DMS114 treated with DMSO at 0.1 percent for 48 hours (cell line): ENCODE measurements around the gene INSYN1.

Experiments used
- DNase-seq: peaks from one replicate; lab custom pipeline; 2025; ENCODE audit not compliant: unreplicated experiment; lab: John Stamatoyannopoulos, UW

INSYN1 gene

DNA sequence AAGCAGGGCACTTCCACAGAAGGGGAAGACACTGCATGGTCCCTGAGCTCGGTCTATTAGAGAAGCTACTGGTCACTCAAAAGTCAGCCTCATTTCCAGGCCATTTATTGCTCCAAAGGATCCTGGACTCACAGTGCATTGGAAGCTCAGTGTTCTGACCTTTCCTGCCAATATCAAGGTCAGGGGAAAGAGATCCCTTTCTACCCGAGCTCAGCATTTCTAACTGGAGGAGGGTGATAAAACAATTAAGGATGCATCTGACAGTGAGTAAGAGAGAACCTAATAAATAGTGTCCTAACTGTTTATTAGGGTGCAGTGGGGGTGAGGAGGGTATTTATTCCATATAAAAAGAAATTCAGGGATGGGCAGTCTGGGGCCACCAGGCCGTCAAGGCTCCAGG, 26.8 kb upstream of the INSYN1 start:
- DNase-seq: no peak

DNA sequence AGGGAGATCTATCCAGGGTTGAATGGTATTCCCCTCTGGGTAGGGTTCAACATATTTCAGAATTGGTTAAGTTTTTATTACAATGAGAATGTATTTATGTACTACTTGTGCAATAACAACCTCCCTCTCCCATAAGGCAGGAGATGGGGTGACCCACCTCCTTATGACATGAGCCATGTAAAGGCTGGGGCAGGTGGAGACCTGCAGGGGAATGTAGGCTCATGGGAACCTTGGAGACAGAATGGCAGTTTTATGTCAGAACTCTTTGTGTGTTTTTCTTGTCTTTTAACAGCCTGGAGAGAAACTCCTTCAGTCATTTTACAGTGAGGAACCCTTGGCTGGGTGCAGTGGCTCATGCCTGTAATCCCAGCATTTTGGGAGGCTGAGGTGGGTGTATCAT, 24.6 kb upstream of the INSYN1 start:
- DNase-seq: no peak

DNA sequence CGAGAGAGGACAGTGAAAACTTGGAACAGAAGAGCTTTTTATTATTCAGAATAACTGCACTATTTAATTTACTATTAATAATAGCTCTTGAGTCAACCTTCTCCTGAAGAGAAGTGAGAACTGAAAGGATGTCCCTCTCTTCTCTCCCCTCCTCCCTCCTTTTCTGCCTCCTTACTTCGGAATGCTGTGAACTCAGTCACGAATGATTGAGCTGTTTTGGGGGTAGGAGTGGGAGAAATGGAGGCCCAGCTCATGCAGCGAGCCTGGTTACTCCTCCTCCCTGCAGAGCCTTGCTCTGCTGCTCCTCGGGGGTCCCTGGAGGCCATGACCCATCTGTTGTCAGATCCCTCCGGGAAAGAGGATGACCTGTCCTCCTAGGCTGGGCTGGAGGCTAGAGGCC, 20.3 kb upstream of the INSYN1 start:
- DNase-seq: no peak

DNA sequence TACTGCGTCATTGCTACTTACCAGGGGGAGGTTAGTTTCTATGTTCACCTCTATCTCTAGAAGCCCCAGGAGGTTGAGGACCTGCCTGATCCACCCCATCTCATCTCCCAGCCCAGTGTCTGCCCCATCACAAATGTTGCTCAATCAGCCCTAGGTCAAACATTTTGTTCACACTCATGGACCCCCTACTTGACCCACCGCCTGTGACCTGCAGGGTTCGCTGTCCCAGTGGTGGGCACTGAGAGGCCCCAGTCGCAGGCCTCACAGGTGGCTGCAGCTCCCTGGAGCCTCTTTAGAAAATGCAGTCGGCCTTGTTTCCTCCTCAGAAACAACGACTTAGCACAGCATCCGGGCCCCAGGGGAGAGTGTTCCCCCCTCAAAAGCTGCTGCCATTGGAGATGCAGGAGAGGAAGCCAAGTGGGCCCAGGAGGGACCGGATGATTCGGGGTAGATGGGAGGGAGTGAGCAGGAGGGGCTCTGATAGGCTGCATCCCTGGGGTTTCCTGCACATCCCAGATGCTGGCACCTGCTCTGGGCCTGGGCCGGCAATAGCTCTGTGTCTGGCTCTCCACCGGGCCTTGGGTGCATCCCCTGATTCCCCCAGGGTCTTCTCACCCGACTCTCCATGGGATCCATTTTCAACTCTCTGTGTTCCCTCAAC, 18.4 kb upstream of the INSYN1 start:
- no peak for DNase-seq

DNA sequence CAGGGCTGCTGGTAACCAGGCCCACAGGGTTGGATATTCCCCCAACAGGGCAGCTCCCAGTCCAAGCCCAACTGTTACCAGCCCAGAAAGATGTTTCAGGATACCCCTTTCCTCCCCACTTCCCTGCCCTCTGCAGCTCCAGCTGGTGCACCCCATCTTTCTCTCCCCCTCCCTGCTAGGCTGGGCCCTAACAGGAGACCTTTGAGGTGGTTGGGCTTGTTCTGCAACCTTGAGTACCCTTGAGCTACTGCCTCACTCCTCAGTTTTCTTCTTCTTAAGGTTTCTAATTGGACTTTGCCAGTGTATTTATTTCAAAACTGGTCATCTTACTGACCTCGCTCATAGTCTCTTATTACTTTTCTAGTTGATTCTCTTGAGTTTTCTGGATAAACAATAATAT, 16.9 kb upstream of the INSYN1 start:
- no peak for DNase-seq

DNA sequence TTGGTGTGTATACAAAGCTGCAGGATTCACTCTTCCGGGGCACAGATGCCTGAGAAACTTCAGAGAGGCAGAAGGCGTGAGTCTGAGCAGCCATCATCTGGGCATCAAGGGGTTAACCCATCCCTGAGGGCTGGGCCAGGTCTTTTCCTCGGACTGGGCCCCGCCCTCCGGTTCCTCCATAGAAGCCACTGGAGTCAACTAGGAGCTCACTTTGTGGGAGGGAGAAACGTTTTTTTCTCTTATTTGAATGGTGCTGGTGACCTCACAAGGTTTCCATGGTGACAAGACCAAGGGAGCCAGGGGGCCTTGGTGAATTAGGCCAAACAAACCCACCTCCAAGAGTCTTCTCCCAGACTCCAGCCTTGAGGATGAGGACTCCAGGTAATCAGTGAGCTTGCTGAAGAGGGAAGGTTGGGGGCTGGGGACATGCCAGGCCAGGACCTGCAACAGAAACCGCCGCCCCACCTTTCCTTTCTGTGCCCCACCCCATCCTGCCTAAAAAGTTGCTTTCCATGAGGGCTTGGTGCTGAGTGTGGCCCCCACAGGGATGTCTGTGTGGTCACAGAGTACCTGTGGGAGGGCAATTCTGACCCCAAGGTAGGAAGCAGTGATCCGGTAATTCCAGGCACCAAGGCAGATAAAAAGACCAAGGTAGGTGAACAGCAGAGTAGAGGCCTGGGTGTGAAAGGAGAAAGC, 14.8 kb upstream of the INSYN1 start:
- DNase-seq: no peak

DNA sequence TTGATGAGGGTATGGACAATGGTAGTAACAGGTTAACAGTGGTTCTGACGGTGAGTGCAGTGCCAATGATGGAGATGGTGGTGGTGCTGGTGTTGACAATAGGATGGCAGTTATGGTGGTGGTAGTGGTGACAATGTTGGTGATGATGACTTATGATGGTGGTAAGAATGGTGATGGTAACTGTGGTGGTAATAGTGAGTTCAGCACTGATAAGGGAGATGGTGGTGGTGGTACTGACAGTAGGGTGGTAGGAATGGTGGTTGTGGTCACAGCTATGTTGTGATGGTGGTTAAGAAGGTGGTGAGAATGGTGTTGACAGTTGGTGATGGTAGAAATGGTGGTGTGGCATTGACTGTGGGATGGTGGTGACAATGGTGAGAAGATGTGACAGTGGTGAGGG, 13.4 kb upstream of the INSYN1 start:
- DNase-seq: no peak

DNA sequence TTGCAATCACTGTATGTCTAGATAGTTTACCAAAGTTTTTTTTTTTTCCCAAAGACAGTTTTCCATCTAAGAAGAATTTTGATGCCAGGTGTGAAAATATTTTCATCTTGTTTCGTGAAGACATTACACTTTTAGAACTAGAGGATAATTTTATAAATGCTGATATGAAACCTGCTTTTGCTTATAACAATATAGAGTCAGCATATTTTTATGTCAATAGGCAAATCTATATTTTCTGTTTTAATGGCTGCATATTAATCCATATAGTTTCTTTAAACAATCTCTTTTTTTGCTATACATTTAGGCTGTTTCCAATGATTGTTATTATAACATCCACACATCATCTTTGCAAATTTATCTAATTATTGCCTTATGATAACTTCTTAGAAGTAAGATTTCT, 12.6 kb upstream of the INSYN1 start:
- DNase-seq: no peak

DNA sequence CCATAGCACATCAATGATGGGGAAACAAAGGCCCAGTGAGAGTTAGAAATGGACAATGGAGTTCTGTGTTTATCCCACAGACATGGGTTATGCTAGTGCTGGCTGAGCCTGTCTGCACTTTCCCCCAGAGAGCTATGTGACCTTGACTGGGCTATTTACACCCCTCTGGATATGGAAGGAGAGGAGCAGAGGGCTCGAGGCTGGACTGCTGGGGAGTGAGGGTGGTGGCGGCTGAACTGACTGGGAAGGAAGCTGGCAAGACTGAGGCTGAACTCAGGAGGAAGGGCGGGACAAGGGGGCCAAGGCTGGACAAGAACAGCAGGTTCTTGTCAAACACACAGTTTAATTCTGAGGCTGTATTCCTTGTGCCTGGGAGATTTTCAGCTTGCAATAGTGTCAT, 10.8 kb upstream of the INSYN1 start:
- no peak for DNase-seq

DNA sequence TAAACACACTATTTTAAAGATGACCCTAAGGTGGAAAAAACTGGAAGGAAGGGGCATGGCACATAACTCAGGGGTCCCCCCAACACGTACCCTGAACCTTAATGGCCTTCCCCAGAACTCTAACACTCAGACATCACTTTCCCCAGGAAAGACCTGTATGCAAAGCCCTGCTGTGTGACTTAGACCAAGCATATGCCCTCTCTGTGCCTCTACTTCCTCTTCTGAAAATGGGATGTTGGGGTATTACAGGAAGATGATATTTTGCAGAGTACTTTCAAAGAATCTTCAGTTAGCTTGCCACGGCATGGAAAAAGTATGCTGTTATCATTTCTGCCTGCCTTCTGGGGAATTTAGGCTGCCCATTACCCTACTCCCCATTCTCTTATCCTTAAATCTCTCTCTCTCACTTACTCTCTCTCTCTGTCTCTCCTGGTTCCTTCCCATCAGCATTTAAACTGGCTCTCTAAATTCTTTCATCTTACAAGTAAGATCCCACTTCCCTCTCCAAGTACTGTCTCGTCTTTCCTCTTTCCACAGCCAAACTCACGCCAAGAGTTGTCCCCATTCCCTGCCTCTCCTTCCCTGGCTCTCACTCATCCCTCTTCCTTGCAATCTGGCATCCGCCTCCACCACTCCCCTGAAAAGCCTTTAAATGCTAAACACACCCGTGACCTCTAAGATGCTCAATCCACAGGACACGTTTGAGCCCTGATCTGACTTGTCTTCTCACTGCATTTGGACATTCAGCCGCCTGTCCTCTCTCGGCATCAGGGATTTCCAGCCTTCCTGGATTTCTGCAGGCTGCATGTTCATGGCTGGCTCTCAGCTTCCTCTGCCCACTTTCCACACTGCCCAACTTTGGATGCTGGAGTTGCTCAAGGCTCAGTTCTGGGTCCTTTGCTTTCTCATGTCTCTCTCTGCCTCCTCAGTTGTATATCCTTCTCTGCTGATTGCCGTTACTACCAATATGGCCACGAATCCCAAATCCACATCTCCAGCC, 7.5 kb upstream of the INSYN1 start:
- no peak for DNase-seq

DNA sequence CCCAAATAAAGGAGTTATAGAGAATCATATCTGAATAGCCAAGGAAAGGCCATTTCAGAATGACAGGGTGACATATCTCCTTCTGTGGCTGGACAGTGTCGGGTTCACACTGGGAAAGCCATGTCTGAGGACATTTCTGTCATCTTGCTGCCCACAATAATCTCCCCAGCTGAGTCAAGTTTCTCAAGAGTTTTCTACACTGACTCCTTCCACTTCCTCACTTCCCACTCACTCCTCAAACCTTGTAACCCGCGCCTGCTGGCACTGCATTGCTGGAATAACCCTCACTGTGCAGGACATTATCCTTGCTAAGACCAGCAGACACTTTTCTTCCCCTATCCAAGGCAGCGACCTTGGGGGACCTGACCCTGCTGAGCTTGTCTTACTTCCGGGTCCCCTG, 5.3 kb upstream of the INSYN1 start:
- no peak for DNase-seq

DNA sequence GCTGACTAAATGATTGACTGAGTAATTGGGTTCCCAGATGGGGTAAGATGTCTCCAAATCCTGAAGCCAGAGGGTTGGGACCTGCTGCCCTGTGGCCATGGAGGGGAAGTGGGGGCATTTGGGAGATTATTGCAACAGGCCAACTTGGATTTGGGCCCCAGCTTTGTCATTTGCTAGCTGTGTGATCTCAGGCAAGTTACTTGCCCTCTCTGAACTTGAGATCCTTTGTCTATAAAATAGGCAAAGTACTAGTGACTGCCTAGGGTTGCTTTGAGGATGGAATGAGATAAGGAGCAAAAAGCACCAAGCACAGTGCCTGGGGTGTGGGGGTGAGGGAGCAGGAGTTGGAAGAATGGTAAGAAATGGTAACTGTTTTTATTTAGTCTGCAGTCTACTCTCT, 4.4 kb upstream of the INSYN1 start:
- DNase-seq: no peak

DNA sequence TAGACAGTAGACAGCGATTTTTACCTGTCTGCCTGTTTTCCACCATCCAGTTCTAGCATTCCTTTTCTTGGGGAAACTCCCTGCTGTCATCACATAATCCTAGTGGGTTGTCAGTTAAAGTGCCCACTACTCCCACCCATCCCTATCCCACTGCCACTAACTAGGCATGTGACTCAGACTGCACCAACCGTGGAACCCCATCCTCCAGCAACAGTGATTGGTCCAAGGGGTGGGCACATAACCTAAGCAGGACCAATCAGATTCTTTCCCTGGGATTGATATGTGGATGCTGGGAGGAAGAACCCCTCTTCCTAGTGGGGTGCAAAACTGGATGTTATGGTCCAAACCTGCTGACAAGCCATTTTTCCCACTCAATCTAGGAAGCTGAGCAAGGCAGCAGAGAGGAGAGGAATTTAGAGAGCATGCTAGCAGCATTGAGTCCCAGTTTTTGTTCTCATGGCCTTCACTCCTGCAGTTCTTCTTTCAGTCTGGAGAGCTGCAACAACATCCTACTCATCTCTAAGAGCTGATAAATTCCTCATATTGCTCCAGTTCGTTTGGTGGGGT, 3.9 kb upstream of the INSYN1 start:
- no peak for DNase-seq

DNA sequence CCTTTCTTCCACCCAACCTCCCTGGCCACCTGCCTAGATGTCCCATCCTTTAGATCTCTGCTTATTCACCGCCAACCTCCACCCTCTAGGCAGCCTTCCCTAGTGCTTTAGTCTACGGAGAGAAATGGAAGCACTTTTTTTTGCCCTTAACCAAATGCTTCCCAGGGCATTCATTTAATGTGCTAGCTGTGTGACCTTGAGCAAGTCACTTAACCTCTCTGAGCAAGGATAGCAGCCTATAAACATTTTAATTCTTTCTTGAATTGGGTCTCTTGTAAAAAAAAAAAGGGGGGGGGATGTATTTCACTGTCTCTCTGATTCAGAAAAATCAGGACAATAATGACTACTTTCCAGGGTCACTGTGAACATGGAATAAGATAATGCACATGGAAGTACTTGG, 3.2 kb upstream of the INSYN1 start:
- DNase-seq: no peak

DNA sequence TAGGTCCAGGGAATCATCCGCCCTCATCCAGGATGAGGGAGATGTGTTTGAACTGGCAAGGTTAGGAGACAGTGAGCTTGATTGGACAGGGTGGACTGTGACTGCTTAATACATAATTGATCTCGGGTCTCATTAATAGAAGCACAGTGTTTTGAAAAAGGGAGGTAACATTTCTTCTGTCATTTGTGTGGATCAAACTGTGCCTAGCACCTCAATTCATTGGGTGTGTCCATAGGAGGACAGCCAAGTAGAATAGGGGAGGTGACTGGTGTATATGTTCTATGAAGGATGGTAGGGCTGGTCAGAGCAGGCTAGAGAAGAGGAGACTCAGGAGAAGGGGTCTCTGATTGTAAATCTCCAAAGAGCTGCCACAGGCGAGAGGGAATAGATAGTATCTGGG, 2.8 kb upstream of the INSYN1 start:
- DNase-seq: no peak

DNA sequence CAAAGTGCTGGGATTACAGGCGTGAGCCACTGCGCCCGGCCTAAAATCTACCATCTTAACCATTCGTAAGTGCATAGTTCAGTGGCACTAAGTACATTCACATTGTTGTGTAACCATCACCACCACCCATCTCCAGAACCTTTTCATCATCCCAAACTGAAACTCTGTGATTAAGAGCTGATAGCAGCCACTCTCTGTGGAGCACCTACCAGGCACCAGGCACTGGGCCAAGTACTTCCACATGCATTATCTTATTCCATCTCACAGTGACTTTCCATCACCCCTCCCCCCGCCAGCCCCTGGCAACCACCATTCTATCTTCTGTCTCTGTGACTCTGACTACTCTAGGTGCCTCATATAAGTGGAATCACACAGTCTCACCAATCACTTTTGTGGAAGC, 2.3 kb upstream of the INSYN1 start:
- no peak for DNase-seq

DNA sequence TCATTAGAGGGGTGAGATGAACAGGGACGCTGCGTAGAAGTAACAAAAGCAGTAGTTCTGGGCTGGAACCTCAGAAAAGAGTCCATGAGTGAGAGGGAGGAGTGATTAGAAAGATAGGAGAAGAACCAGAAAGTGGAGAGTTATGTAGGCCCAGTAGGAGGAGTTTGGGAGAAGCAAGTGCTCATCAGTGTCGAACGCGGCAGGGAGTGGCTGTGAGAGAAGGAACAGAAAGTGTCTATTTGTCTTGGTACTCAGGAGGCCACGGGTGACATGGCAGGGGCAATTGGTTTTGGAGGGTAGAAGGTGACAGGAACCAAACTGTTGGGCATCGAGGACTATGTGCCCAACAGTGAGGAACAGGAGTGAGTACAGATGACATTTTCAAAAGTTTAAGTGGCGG, 1.3 kb upstream of the INSYN1 start:
- DNase-seq: peak; percentile 34

DNA sequence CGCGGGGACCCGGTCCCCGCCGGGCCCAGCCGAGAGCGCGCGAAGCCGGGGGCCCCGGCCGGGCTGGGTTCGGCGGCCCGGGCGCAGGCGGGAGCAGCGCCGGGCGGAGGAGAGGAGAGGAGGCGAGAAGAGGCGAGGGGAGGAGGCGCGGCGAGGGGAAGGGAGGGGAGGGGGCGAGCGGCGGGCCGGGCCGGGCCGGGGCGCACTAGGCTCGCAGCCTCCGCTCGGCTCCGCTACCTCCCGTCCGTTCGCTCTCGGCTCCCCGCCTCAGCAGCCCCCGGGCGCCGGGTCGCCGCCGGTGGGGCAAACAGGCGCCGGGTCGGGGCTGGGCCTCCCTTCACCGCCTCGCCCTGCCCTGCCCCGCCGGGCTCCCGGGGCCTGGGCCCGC, 351 bp downstream of the INSYN1 start:
- no peak for DNase-seq

DNA sequence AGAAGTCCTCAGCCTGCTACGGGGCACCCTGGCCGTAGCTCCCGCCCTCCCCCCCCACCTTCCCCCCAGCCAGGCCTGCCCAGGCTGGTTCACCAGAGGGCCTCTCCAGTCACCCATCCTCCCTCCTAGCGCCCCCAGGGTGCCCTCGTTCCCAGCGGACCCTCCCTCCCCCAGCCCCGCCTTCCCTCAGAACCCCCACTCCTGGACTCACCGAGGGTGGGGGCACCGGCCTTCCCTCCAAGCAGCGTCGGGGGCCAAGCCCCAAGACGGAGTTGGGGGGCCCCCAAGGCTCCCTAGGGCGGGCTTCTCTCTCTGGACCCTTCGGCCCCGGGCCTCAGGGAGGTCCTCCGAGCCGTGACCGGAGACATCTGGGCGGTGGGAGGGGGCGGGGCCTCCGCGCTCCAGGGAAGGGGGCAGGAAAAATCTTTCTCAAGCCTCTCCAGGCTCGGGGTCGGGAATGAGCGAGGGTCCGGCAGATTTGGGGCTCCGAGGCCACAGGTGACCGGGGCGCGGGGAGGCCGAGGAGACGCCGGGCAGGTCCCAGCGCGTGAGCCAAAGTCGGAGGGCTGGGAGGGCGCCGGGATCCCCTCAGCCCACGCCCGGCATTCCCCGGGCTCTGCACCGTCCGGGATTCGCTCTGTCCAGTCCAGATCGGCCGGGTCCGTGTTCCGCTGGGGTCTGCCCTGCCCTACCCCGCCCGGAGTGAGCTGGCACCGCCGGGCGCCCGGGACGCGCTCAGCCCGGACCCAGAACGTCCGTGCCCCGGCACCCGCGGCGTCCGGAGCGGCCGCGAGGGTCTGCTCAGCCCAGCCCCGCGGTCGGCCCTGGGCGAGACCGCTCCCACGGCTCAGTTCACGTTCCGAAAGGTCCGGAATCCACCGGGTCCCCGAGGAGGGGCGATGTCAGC, 999 bp downstream of the INSYN1 start:
- no peak for DNase-seq

DNA sequence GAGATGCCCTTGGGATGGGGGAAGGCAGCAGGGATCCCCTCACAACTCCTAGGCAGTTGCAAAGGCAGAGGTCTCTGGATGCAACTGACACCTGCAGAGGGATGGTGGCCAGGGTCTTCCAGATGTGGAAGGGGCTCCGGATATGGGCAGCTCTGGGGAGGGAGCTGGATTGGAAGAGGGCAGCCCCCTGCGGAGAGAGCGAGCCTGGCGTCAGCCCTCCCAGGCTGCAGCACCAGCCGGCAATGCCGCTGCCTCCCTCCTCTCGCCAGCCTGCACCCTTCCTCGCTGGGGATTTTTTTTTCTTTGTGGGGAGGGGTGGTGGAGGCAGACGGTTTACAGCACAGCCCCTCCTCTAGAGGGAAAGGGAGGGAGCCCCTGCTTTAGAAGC, 1.6 kb downstream of the INSYN1 start:
- DNase-seq: no peak

DNA sequence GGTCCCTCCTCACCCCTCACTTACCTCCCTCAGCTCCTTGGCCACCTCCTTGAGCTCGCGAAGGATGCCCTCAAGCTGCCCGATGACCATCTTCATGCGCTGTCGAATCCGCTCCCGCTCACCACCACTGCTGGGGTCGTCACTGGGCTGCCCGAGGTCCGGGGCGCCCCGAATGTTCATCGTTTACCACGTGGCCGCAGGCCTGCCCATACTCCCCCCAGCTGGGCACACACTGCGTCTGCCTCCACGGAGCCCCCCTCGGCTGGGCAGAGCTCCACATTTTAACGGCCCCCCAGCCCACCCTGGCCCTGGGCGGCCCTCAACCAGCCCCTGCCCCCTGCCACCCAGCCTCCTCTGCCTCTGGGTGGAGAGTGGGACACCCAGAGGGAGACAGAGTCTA, 2.2 kb downstream of the INSYN1 start:
- no peak for DNase-seq
